K562 (cell line): ENCODE measurements around the gene HOTAIR. TPM values are rescaled to one million over a fixed set of nuclear protein-coding genes. Genes with fewer than 3 reads are reported as not detected.

Experiments
- CBFA2T2 ChIP-seq: fragments of 450-650 bp; conservative IDR thresholded peaks from 2 replicates; pipeline ENCODE4 v1.6.1; 2017; ENCODE audit warnings: mild to moderate bottlenecking
- ESRRB ChIP-seq: fragments of 250-450 bp; sonication (Bioruptor Pico); IDR thresholded peaks from 2 replicates; pipeline ENCODE4 v1.5.0; 2020; ENCODE audit warnings: mild to moderate bottlenecking, moderate library complexity, borderline replicate concordance
- HDAC8 ChIP-seq: fragments of 450-650 bp; IDR thresholded peaks from 2 replicates; pipeline ENCODE4 v1.6.1; 2016; ENCODE audit warnings: mild to moderate bottlenecking, missing genetic modification characterization, moderate library complexity, missing compliant biosample characterization
- HDGF ChIP-seq: fragments of 450-650 bp; IDR thresholded peaks from 2 replicates; pipeline ENCODE4 v1.6.1; 2016
- HMGN3 ChIP-seq: IDR thresholded peaks from 2 replicates; pipeline ENCODE4 v1.6.1; 2011; ENCODE audit warnings: borderline replicate concordance, low read depth, mild to moderate bottlenecking, mixed read lengths, low read length; ENCODE audit not compliant: insufficient read length; ENCODE audit errors: extremely low read depth
- HNRNPUL1 ChIP-seq: fragments of 200-400 bp; formaldehyde crosslinking; IDR thresholded peaks from 2 replicates; pipeline ENCODE4 v1.6.1; 2017; ENCODE audit warnings: low read length
- KLF10 ChIP-seq: fragments of 250-450 bp; sonication (Bioruptor Pico); IDR thresholded peaks from 2 replicates; pipeline ENCODE4 v1.6.1; 2021; ENCODE audit warnings: matching md5 sums
- MGA ChIP-seq: fragments of 450-650 bp; IDR thresholded peaks from 2 replicates; pipeline ENCODE4 v1.6.1; 2016; ENCODE audit warnings: mild to moderate bottlenecking, moderate library complexity
- NBN ChIP-seq: fragments of 450-650 bp; IDR thresholded peaks from 2 replicates; pipeline ENCODE4 v1.6.1; 2016; ENCODE audit warnings: low read depth, mild to moderate bottlenecking
- NCOA2 ChIP-seq, 2 experiments: fragments of 450-650 bp; IDR thresholded peaks; 2 replicates each; pipeline ENCODE4 v1.6.1; 2018; ENCODE audit warnings: mild to moderate bottlenecking in 2 of 2, moderate library complexity in 1 of 2; ENCODE audit not compliant: partially characterized antibody in 2 of 2
- NONO ChIP-seq, 2 experiments: fragments of 200-400 bp in 1 of 2; fragments of 450-650 bp in 1 of 2; formaldehyde crosslinking in 1 of 2; IDR thresholded peaks; 2 replicates each; pipeline ENCODE4 v1.6.1; 2017; ENCODE audit warnings: low read depth in 2 of 2, mild to moderate bottlenecking in 2 of 2, moderate library complexity in 2 of 2, low read length in 1 of 2
- RFX5 ChIP-seq: IDR thresholded peaks from 2 replicates; pipeline ENCODE4 v1.6.1; 2011; ENCODE audit warnings: low read depth, mild to moderate bottlenecking, improper control_type of control experiment, low read length
- ZNF354B ChIP-seq: fragments of 250-450 bp; sonication (Bioruptor Pico); IDR thresholded peaks from 2 replicates; pipeline ENCODE4 v1.4.0; 2020
- ZNF655 ChIP-seq: fragments of 250-450 bp; sonication (Bioruptor Pico); IDR thresholded peaks from 2 replicates; pipeline ENCODE4 v1.5.0; 2021
- ZNF696 ChIP-seq: fragments of 250-450 bp; sonication (Bioruptor Pico); conservative IDR thresholded peaks from 2 replicates; pipeline ENCODE4 v1.4.0; 2020; ENCODE audit warnings: mild to moderate bottlenecking, moderate library complexity
- ZNF707 ChIP-seq: fragments of 250-450 bp; sonication (Bioruptor Pico); conservative IDR thresholded peaks from 2 replicates; pipeline ENCODE4 v1.8.0; 2022; ENCODE audit warnings: inconsistent platforms, mild to moderate bottlenecking, moderate library complexity
- polyA plus RNA-seq, 8 experiments: library from polyadenylated mRNA; depleted of rRNA in 4 of 8; stranded (reverse) in 5 of 8; unstranded in 3 of 8; fragments of >200 nt; fragmentation: Nextera tagmentation in 2 of 8; fragmentation: Illumina TruSeq in 1 of 8; extraction: Ambion mirVana in 2 of 8; extraction: Trizol in 1 of 8; gene quantifications; 2 replicates each; pipeline versions ENCODE4 v1.2.1 to v1.2.3, GENCODE V29; 2011 to 2014; ENCODE audit warnings: inconsistent platforms in 1 of 8, missing spikeins in 1 of 8
- total RNA-seq, 7 experiments: library from RNA; depleted of rRNA in 6 of 7; stranded (reverse); fragments of >200 nt in 6 of 7; fragmentation: Illumina TruSeq in 2 of 7; extraction: Trizol in 2 of 7; gene quantifications; 2 replicates each; pipeline versions ENCODE4 v1.2.1 to v1.2.3, GENCODE V29; 2011 to 2021; ENCODE audit warnings: low replicate concordance in 1 of 7

HOTAIR gene
- total and polyA plus RNA-seq, 9 of the 15 experiments (the other 6 are each of a cell fraction or from before 2014, with no cell fraction given): 0.04 TPM; not detected in 8

- no peak for TF ChIP-seq HNRNPUL1
- TF ChIP-seq HDAC8 (tag): no peak
- TF ChIP-seq RFX5: no peak
- TF ChIP-seq ZNF707 (CRISPR knock-in tag): no peak
- TF ChIP-seq MGA: peak; percentile 54; the same call in 1 of the 2 replicates
- TF ChIP-seq NONO (IDR thresholded peaks at IDR 0.05; ENCODE audit: low read depth in 2 of 2, low read length in 1 of 2): no peak
- TF ChIP-seq ZNF655 (CRISPR knock-in tag): no peak
- TF ChIP-seq KLF10 (CRISPR knock-in tag): no peak
- TF ChIP-seq CBFA2T2: no peak
- TF ChIP-seq ESRRB: no peak
- TF ChIP-seq ZNF696 (CRISPR knock-in tag): no peak
- no peak for TF ChIP-seq HDGF
- TF ChIP-seq ZNF354B (CRISPR knock-in tag): no peak
- no peak for TF ChIP-seq NCOA2 (IDR thresholded peaks at IDR 0.05; ENCODE audit: partially characterized antibody in 2 of 2)
- no peak for TF ChIP-seq NBN
- TF ChIP-seq HMGN3: no peak
Observed at GRCh38 chr12:53995378-53996239, 20.9 kb upstream of the HOTAIR start (continued).
